Spinal cord (tissue), 10 donors: Measurements from ENCODE around the gene HMOX2. TPM values are rescaled to one million over a fixed set of nuclear protein-coding genes. Genes with fewer than 3 reads are reported as not detected.

ENCODE experiments used
- DNase-seq, 6 donors: peaks; one replicate each; pipeline versions ENCODE4 v3.0.0 to v3.0.0-alpha.2; 2013 to 2015; ENCODE audit warnings: low spot score in 6 of 6, low read depth in 4 of 6
- H3K27ac ChIP-seq: one replicate; pipeline ENCODE4 v1.5.1; 2013; ENCODE audit warnings: low read depth, low read length, control low read depth
- H3K27me3 ChIP-seq: one replicate; pipeline ENCODE4 v1.6.1; 2013; ENCODE audit warnings: low read length; ENCODE audit not compliant: control insufficient read depth, insufficient read depth
- H3K36me3 ChIP-seq: one replicate; pipeline ENCODE4 v1.6.1; 2013; ENCODE audit warnings: low read length; ENCODE audit not compliant: control insufficient read depth, insufficient read depth
- H3K4me1 ChIP-seq: one replicate; pipeline ENCODE4 v1.6.1; 2013; ENCODE audit warnings: low read length; ENCODE audit not compliant: control insufficient read depth, insufficient read depth
- H3K4me3 ChIP-seq: one replicate; pipeline ENCODE4 v1.5.1; 2013; ENCODE audit warnings: low read depth, low read length, control low read depth
- H3K9me3 ChIP-seq: one replicate; pipeline ENCODE4 v1.6.1; 2013; ENCODE audit warnings: low read length; ENCODE audit not compliant: control insufficient read depth, insufficient read depth
- WGBS: methylation state at CpG from one replicate; pipeline ENCODE4 v1.1.5; 2013; ENCODE audit warnings: missing lambda C conversion rate; ENCODE audit not compliant: insufficient coverage; 5-methylcytosine and 5-hydroxymethylcytosine counted together
- polyA plus RNA-seq, 2 donors: library from polyadenylated mRNA; unstranded; fragments of 120-200 nt; gene quantifications; one replicate each; pipeline ENCODE4 v1.2.1, GENCODE V29; 2013; ENCODE audit not compliant: insufficient read length in 2 of 2
- total RNA-seq, 2 donors: library from RNA; depleted of rRNA in 1 of 2; stranded (reverse); fragments of 120-200 nt in 1 of 2; fragments of >200 nt in 1 of 2; gene quantifications; one replicate each; pipeline versions ENCODE4 v1.2.3 to v1.2.4, GENCODE V29; 2013 to 2014
- donor health status: healthy.

Gene HMOX2
- total and polyA plus RNA-seq, 4 donors: 64.5 to 130 (median 90.1) TPM

DNA sequence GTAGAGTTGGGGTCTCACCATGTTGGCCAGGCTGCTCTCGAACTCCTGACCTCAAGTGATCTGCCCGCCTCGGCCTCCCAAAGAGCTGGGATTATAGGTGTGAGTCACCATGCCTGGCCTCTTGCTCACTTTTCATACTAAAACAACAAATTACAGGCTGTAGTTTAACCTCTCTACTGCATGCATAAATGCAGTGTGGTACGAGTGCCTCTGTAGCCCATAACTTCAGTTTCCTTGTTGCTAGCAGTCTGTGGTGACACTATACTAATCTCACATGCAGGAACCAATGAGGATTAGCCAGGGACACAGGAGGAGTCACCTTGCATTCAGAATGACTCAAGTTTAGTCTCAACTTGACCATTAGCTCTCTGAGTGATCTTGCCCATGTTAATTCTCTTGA, 20.1 kb downstream of the HMOX2 start:
- WGBS: 100% methylated on average over 1 of the region's 4 CpGs
- H3K27ac ChIP-seq: no peak overlapping the region

DNA sequence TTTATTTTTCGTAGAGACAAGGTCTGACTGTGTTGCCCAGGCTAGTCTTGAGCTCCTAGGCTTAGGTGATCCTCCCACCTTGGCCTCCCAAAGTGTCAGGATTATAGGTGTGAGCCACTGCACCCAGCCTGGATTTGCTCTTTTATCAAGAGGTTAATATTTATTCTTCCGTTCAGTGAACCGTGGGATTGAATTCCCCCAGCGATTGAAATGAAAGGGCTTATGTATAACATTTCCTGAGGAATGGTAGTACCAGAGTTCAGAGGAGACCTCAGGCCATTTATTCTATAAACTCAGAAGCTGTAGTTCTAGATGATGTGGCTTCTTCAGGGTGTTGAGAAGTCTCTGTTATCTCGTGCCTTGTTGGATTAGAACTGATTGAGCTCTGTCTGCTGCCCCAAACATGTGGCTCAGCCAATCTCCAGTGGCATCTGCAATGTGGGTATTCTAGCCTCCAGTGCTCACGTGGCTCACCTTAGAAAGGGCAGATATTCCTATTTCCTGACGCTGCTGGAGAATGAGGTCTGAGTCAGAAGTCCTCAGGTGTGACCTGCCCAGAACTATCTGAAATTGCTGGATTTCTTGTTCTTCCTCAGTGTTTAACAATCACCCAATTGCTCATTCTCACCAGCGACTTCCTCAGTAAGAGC, 22.5 kb downstream of the HMOX2 start:
- no peak overlapping the region for H3K4me3 ChIP-seq
- peaks cover 15% of the 10 kb centered on the region for H3K4me1 ChIP-seq
- DNase-seq: no peak
- WGBS: 74% methylated on average over 7 of the region's 8 CpGs
- H3K27ac ChIP-seq: no peak overlapping the region
- H3K36me3 ChIP-seq: peaks cover 4% of the 10 kb centered on the region
- H3K9me3 ChIP-seq: no peaks in the 10 kb centered on the region
- H3K27me3 ChIP-seq: no peaks in the 10 kb centered on the region

More for the DNA sequence above, 20.1 kb downstream of the HMOX2 start:
- H3K4me3 ChIP-seq: no peak overlapping the region
- no peaks in the 10 kb centered on the region for H3K27me3 ChIP-seq
- H3K36me3 ChIP-seq: peaks cover 4% of the 10 kb centered on the region
- H3K9me3 ChIP-seq: no peaks in the 10 kb centered on the region
- DNase-seq: no peak
- H3K4me1 ChIP-seq: peaks cover 5% of the 10 kb centered on the region

DNA sequence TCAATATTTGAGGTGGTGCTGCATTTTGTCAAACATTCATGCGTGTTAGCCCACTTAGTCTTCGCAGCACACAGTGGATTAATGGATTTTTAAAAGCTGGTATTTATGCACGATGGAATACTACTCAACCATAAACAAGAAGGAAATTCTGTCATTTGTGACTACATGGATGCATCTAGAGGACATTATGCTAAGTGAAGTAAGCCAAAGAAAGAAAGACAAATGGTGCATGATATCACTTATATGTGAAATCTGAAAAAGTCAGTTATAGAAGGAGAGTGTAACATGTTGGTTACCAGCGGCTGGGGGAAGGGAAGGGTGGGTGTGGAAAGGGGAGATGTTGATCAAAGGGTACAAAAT, 23.0 kb downstream of the HMOX2 start:
- Histone ChIP-seq H3K4me1 (peaks cover 19% of the 10 kb centered on the region), H3K4me3 (no peak overlapping the region), H3K27me3 (no peaks in the 10 kb centered on the region), H3K9me3 (no peaks in the 10 kb centered on the region), H3K36me3 (peaks cover 4% of the 10 kb centered on the region), H3K27ac (no peak overlapping the region)
- no CpG with 5 or more reads among the region's 4 CpGs for WGBS
- DNase-seq: no peak

DNA sequence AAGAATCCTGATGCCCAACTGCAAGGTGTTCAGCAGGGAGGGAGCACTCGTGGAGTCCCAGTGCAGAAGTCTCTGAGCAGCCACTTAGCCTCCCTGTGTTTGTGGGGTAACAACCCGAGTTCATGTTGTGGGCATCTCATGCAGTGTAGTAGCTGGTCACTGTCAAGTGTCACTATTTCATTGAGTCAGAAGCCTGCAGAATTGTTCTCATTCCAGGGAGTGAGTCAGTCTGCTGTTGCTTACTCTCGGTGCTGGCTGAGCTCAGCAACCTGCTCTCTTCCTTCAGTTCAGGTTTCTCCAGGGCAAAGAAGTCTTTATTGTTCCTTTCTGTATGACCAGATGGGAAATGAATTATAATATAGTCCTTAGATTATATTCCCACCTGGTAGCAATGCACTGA, 24.1 kb downstream of the HMOX2 start:
- Histone ChIP-seq H3K27ac (no peak overlapping the region), H3K36me3 (peaks cover 4% of the 10 kb centered on the region), H3K4me3 (no peak overlapping the region), H3K9me3 (no peaks in the 10 kb centered on the region), H3K27me3 (no peaks in the 10 kb centered on the region), H3K4me1 (peaks cover 19% of the 10 kb centered on the region)
- DNase-seq: no peak
- WGBS: 64% methylated on average over 3 of the region's 3 CpGs

DNA sequence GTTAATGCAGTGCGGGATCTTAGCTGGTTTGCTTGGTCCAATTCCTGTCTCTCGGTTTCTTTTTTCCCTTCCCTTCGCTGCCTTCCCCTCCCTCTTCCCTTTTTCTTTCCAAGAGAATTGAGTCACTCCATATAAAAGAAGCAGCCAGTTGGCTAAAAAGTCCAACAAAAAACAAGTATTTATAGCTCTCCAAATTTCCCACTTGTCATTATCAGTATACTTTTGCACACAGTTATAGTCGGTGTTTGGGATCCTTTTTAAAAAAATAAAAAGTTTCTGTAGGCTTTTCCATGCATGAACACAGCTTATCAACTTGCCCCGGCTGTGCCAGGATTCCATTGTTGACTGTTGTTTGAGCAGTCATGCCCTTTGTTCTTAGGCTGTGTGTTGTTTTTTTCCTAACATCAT, 24.9 kb downstream of the HMOX2 start:
- H3K27me3 ChIP-seq: no peaks in the 10 kb centered on the region
- DNase-seq: peak in 1 of 6 donors; percentile 44
- peaks cover 19% of the 10 kb centered on the region for H3K4me1 ChIP-seq
- H3K27ac ChIP-seq: no peak overlapping the region
- no peaks in the 10 kb centered on the region for H3K9me3 ChIP-seq
- 46% methylated on average over 2 of the region's 5 CpGs for WGBS
- peaks cover 8% of the 10 kb centered on the region for H3K36me3 ChIP-seq
- H3K4me3 ChIP-seq: no peak overlapping the region

DNA sequence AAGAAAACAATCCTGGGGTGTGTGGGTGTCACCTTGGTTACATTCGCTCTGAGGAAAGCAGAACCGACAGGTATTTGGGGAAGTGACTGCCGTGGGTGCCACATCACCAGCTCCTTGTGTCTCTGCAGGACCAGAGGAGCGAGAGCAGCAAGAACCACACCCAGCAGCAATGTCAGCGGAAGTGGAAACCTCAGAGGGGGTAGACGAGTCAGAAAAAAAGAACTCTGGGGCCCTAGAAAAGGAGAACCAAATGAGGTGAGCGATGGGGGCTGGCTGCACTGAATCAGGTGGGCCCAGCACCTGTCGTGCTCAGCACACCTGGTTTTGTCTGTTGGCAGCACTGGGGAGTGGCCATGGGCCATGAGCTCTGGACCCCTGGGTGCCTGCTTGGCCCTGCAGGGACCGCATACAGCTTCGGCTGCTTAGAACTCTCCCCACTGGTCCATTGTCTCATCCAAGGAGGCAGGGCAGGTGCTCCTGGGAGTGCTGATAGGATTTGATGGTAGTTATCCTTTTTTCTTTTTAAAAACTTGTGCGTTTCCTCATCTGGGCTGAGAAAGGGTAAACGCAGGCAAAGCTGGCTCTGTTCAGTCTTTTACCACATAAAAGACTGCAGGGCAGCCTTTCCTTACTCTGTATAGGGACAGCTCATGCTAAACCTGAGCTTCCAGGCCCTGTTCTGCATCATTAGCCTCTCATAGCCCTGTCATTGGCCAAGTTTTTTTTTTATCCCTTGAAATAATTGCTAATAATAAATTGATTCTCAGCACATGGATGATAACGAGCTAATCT, 29.4 kb downstream of the HMOX2 start:
- no peak for DNase-seq
- H3K27me3 ChIP-seq: no peaks in the 10 kb centered on the region
- H3K4me1 ChIP-seq: peaks cover 14% of the 10 kb centered on the region
- H3K36me3 ChIP-seq: peaks cover 44% of the 10 kb centered on the region
- WGBS: 83% methylated on average over 9 of the region's 13 CpGs
- no peak overlapping the region for H3K4me3 ChIP-seq
- H3K9me3 ChIP-seq: no peaks in the 10 kb centered on the region
- H3K27ac ChIP-seq: no peak overlapping the region

DNA sequence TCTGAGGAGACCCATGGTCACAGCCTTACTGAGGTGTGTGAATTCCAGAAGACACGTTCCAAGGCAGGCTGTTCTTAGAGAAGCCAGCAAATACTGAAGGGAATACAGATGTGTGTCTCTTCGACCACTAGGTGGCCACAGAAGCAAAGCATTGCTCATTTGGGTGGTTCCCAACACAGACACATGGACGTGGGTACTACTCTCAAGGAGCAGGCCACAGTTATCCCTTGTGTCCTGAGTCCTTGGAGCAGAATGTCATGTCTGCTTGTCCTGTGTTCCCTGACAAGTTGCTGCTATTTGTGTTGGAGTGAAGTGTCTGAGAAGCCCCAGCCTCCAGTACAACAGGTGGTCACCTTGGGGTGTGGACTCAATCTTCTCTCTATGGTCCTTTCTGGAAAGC, 30.3 kb downstream of the HMOX2 start:
- Histone ChIP-seq H3K27me3 (no peaks in the 10 kb centered on the region), H3K4me3 (no peak overlapping the region), H3K27ac (no peak overlapping the region), H3K4me1 (peaks cover 20% of the 10 kb centered on the region), H3K36me3 (peaks cover 53% of the 10 kb centered on the region), H3K9me3 (no peaks in the 10 kb centered on the region)
- peak; percentile 46 to 92 (median 65) for DNase-seq
- WGBS: 0% methylated on average over 3 of the region's 3 CpGs

DNA sequence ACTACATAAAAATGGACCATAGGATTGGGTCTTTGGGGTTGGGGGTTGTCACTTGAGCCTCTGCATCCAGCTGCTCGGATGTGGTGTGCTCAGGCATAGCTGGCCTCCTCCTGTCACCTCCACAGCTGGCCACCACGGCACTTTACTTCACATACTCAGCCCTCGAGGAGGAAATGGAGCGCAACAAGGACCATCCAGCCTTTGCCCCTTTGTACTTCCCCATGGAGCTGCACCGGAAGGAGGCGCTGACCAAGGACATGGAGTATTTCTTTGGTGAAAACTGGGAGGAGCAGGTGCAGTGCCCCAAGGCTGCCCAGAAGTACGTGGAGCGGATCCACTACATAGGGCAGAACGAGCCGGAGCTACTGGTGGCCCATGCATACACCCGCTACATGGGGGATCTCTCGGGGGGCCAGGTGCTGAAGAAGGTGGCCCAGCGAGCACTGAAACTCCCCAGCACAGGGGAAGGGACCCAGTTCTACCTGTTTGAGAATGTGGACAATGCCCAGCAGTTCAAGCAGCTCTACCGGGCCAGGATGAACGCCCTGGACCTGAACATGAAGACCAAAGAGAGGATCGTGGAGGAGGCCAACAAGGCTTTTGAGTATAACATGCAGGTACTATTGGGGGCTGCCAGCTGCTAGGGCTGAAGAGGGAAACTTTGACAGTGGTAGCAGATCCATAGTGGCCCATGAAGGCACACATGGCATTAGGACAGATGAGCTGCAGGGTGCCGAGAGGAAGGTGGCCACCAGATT, 31.6 kb downstream of the HMOX2 start:
- 95% methylated on average over 12 of the region's 17 CpGs for WGBS
- Histone ChIP-seq H3K36me3 (peaks cover 66% of the 10 kb centered on the region), H3K4me1 (peaks cover 15% of the 10 kb centered on the region), H3K27me3 (no peaks in the 10 kb centered on the region), H3K4me3 (no peak overlapping the region), H3K9me3 (no peaks in the 10 kb centered on the region), H3K27ac (no peak overlapping the region)
- DNase-seq: no peak

DNA sequence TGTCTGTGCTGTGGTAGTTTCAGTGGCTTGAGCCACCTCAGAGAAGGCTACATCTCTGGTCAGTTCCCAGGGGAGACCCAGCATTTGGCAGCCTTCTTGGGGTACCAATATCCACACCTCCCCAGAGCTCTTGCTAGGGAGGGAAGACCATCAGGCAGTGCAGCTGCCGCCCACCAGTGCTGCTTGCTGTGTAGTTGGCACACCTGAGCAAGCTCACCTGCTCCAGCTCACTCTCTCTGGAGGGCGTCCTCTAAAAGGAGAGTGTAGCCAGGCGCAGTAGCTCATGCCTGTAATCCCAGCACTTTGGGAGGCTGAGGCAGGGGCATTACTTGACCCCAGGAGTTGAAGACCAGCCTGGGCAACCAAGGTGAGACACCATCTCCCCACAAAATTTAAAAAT, 32.6 kb downstream of the HMOX2 start:
- no peaks in the 10 kb centered on the region for H3K9me3 ChIP-seq
- 100% methylated on average over 1 of the region's 3 CpGs for WGBS
- H3K4me3 ChIP-seq: no peak overlapping the region
- DNase-seq: no peak
- no peak overlapping the region for H3K27ac ChIP-seq
- no peaks in the 10 kb centered on the region for H3K27me3 ChIP-seq
- H3K4me1 ChIP-seq: peaks cover 18% of the 10 kb centered on the region
- peaks cover 77% of the 10 kb centered on the region for H3K36me3 ChIP-seq
